Epithelial cell of esophagus (primary cell): Measurements from ENCODE around the gene ST6GAL1.

Experiments used
- DNase-seq: peaks from one replicate; pipeline ENCODE4 v3.0.0; 2010; ENCODE audit warnings: low read depth
- H3K4me3 ChIP-seq: 2 replicates; pipeline ENCODE4 v1.5.1; 2011; ENCODE audit warnings: mild to moderate bottlenecking, low read length, control low read depth
- TF ChIP-seq, protein P1 (sequence below): IDR thresholded peaks from 2 replicates; pipeline ENCODE4 v1.5.1; 2011; ENCODE audit warnings: low read depth, mild to moderate bottlenecking, low read length, control low read depth, inconsistent platforms; ENCODE audit not compliant: insufficient read depth; ENCODE audit errors: missing control alignments

Gene ST6GAL1

DNA sequence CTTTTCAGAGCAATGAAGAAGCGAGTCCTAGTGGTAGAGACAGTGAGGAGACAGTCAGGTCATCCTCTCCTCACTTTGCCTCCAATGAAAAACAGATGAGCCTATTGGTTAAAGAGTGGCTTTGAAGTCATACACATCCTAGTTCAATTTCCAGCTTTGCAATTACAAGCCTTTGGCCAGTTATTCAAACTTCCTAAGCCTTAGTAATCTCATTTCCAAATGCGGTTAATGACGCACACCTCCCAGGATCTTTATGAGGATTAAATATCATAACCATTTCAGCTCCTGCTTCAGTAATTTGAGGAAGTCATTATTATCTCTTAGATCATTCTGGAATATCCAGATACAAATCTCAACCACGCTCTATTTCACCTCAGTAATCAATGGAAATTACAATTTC is 10.0 kb upstream of the ST6GAL1 start:
- no peak for DNase-seq
- no peak overlapping the region for H3K4me3 ChIP-seq
- TF ChIP-seq, protein P1, sequence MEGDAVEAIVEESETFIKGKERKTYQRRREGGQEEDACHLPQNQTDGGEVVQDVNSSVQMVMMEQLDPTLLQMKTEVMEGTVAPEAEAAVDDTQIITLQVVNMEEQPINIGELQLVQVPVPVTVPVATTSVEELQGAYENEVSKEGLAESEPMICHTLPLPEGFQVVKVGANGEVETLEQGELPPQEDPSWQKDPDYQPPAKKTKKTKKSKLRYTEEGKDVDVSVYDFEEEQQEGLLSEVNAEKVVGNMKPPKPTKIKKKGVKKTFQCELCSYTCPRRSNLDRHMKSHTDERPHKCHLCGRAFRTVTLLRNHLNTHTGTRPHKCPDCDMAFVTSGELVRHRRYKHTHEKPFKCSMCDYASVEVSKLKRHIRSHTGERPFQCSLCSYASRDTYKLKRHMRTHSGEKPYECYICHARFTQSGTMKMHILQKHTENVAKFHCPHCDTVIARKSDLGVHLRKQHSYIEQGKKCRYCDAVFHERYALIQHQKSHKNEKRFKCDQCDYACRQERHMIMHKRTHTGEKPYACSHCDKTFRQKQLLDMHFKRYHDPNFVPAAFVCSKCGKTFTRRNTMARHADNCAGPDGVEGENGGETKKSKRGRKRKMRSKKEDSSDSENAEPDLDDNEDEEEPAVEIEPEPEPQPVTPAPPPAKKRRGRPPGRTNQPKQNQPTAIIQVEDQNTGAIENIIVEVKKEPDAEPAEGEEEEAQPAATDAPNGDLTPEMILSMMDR = no peak

DNA sequence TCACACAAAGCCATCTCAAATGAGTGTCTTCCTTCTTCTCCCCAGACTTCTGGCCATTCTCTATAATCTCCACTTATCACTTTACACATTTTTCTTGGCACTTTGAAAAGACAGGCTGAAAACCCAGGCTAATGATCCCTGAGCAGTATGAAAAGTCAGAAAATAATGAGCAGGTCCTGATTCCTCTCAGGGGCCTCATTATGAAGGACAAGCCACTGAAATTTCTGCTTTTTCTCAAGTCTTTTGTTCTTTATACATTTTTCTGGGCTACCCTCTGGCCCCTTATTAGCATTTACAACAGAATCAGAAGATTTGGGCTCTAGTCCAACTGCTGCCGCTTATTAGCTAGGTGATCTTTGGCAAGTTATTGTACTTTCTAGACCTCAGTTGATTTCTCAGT is 9.5 kb upstream of the ST6GAL1 start:
- H3K4me3 ChIP-seq = no peak overlapping the region
- TF ChIP-seq, protein P1 = no peak
- DNase-seq = no peak

DNA sequence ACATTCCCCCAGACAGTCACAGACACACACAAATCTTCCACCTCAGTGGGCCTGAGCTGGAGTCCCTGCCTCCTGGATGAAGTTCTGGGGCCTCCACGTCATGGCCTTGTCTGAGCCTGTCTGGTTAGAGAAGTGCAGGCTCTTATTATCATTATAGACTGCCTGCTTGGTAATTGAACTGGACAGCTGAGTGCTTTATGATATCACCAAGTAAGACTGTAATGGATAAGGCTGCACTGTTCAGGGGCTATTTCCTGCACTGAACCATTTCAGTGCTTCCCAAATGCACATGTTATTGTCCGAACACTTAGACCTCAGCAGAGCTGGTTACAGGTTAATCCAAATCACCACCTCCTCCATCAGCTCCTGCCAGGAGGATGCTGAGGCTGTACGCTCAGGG is 8.7 kb upstream of the ST6GAL1 start:
- H3K4me3 ChIP-seq = no peak overlapping the region
- TF ChIP-seq, protein P1 = no peak
- no peak for DNase-seq

DNA sequence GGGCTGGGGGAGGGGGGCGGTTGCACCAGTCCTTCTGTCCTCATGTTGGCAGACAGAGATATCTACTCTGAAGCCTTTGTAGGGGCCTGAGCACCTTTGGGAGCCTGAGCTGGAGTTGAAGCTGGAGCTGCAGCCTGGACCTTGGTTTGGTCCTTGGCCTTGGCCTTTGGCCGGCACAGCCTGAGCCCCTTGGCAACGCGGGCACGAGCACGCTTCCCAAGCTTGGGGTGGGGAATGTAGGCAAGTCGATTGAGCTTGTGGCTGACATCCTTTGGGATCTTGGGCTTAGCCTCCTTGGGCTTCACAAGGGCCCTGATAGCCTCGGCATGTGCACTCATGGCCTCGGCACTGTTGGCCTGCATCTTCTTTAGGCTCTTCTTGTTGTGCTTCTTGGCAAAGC is 8.1 kb upstream of the ST6GAL1 start:
- DNase-seq = no peak
- TF ChIP-seq, protein P1 = no peak
- H3K4me3 ChIP-seq = no peak overlapping the region

DNA sequence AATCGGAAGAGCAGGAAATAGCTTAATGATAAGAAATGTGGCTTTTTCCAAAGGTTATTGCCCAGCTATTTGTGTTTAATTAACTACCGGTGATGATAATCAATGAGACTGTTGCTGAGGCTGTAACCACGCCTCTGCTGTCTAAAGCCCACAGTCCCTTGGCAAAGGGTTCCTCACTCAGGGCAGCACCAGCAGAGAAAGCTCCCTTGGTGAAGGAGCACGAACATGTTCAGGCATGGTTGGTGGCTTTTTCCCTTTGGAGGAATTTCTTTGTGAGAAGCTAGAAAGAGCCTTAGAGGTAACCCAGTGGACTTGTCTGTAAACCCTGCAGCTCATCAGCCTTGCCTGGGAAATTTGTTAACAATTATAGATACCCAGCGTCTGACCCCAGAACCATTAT is 7.5 kb upstream of the ST6GAL1 start:
- H3K4me3 ChIP-seq = no peak overlapping the region
- TF ChIP-seq, protein P1 = no peak

DNA sequence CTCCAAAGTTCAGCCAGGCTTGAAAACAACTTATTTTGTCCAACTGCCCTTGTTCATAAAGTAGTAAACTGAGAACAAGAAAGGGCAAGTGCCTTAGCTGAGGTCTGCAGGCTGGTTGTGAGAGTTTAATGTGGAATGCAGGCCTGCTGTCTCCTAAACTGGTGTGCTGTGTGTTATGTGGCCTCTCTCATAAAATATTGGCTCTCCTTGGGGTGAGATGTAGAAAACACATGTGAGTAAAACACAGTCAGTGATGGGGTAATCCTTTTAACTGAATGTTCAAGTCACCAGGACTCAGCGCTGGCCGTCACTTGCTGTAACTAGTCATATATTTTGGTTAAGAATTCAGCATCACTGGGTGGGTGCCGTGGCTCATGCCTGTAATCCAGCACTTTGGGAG is 7.1 kb upstream of the ST6GAL1 start:
- no peak overlapping the region for H3K4me3 ChIP-seq
- peak; percentile 52 for DNase-seq
- TF ChIP-seq, protein P1 = no peak

More for the DNA sequence above, 7.5 kb upstream of the ST6GAL1 start:
- DNase-seq = peak; percentile 88

DNA sequence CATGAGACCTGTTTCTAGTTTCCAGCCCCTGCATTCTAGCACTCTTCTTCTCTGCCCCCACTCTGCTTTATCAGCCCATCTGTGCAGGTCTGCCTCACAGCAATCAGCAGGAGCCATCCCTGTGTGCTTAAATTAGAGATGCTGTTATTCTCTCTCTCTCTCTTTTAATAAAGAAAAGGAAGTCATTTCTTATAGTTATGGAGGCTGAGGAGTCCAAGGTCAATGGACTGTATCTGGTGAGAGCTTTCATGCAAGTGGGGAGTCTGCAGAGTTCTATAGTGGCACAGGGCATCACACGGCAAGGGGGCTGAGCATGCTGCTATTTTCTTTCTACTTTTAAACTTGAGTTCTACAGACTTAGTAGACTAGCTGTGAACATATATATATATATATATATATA is 4.5 kb upstream of the ST6GAL1 start:
- H3K4me3 ChIP-seq = no peak overlapping the region
- TF ChIP-seq, protein P1 = no peak
- DNase-seq = no peak
